Measurements from ENCODE around the gene LMO1. TPM values are rescaled to one million over a fixed set of nuclear protein-coding genes. Genes with fewer than 3 reads are reported as not detected.

LMO1 gene
- total RNA-seq, 8 experiments from 2014 or later: 1.1 to 11.7 (median 7.2) TPM; not detected in 2

- Histone ChIP-seq H3K4me1 (replicated peaks in 1 of 2) (peaks cover 22 to 29% of the 10 kb centered on the region in 2 donors), H3K4me3 (no peak overlapping the region), H3K27ac (peak overlapping the region; percentile 20 to 64)
- in situ Hi-C loops (cut with MboI; ENCODE audit: low pct_unique_long_range_greater_than_20kb in 2 of 9, low sequenced_read_pairs in 9 of 9, unreplicated experiment in 9 of 9): loop anchor here in 5 of 9 experiments (25.0 kb wide), 1 partner anchor 320 kb away; no protein-coding TSS in a partner anchor
- WGBS, 10 experiments: 0 to 45% (median 39%) methylated on average over 1 to 8 of the region's 19 CpGs; no CpG with 5 or more reads in 5 of the 10 experiments
- ATAC-seq (replicated peaks in 6 of 8): peak in 5 of 8 experiments; percentile 44 to 54 (median 51)
These were observed 21.0 kb downstream of the LMO1 start for GRCh38 chr11:8242499-8243280.

- ATAC-seq (replicated peaks in 6 of 8): peak in 5 of 8 experiments; percentile 13 to 69 (median 61)
- Histone ChIP-seq H3K27ac (peak overlapping the region; percentile 20 to 64), H3K4me1 (replicated peaks in 1 of 2) (peaks cover 22 to 29% of the 10 kb centered on the region in 2 donors)
These were observed 21.6 kb downstream of the LMO1 start for GRCh38 chr11:8242118-8242475.

GRCh38 chr11:8241373-8242117 is 22.1 kb downstream of the LMO1 start:
- Histone ChIP-seq H3K4me1 (replicated peaks in 1 of 2) (peaks cover 22 to 29% of the 10 kb centered on the region in 2 donors), H3K4me3 (no peak overlapping the region), H3K27ac (peak overlapping the region in 1 of 2 donors; percentile 64)
- in situ Hi-C loops (cut with MboI; ENCODE audit: low pct_unique_long_range_greater_than_20kb in 2 of 9, low sequenced_read_pairs in 9 of 9, unreplicated experiment in 9 of 9): loop anchor here in 5 of 9 experiments (25.0 kb wide), 1 partner anchor 321 kb away; no protein-coding TSS in a partner anchor
- ATAC-seq (replicated peaks in 6 of 8): peak in 5 of 8 experiments; percentile 64 to 84 (median 83)

More at GRCh38 chr11:8242118-8242475, 21.6 kb downstream of the LMO1 start:
- in situ Hi-C loops (cut with MboI; ENCODE audit: low pct_unique_long_range_greater_than_20kb in 2 of 9, low sequenced_read_pairs in 9 of 9, unreplicated experiment in 9 of 9): loop anchor here in 5 of 9 experiments (25.0 kb wide), 1 partner anchor 320 kb away; no protein-coding TSS in a partner anchor
- no peak overlapping the region for H3K4me3 ChIP-seq
- 0 to 67% (median 20%) methylated on average over 1 to 2 of the region's 3 CpGs; no CpG with 5 or more reads in 7 of the 10 experiments for WGBS, 10 experiments

- peak in 3 of 8 experiments; percentile 9 to 79 (median 59) for ATAC-seq (replicated peaks in 6 of 8)
- 18 to 100% (median 65%) methylated on average over 1 to 3 of the region's 6 CpGs; no CpG with 5 or more reads in 4 of the 10 experiments for WGBS, 10 experiments
- in situ Hi-C loops (cut with MboI; ENCODE audit: low pct_unique_long_range_greater_than_20kb in 2 of 9, low sequenced_read_pairs in 9 of 9, unreplicated experiment in 9 of 9): loop anchor here in 5 of 9 experiments (25.0 kb wide), 1 partner anchor 323 kb away; no protein-coding TSS in a partner anchor
- H3K27ac ChIP-seq: no peak overlapping the region
- H3K4me3 ChIP-seq: no peak overlapping the region
- H3K4me1 ChIP-seq (replicated peaks in 1 of 2): peaks cover 22 to 37% of the 10 kb centered on the region in 2 donors
These were observed 24.0 kb downstream of the LMO1 start for GRCh38 chr11:8239536-8240228.

- Histone ChIP-seq H3K4me3 (no peak overlapping the region), H3K4me1 (replicated peaks in 1 of 2) (peaks cover 22 to 37% of the 10 kb centered on the region in 2 donors), H3K27ac (no peak overlapping the region)
- peak in 3 of 8 experiments; percentile 62 to 82 (median 69) for ATAC-seq (replicated peaks in 6 of 8)
- in situ Hi-C loops (cut with MboI; ENCODE audit: low pct_unique_long_range_greater_than_20kb in 2 of 9, low sequenced_read_pairs in 9 of 9, unreplicated experiment in 9 of 9): loop anchor here in 5 of 9 experiments (25.0 kb wide), 1 partner anchor 323 kb away; no protein-coding TSS in a partner anchor
- WGBS, 10 experiments: 8 to 100% (median 83%) methylated on average over 1 to 2 of the region's 4 CpGs; no CpG with 5 or more reads in 5 of the 10 experiments
These were observed 24.6 kb downstream of the LMO1 start for GRCh38 chr11:8239040-8239439.

GRCh38 chr11:8237453-8237852 is 26.2 kb downstream of the LMO1 start:
- in situ Hi-C loops (cut with MboI; ENCODE audit: low pct_unique_long_range_greater_than_20kb in 2 of 9, low sequenced_read_pairs in 9 of 9, unreplicated experiment in 9 of 9): loop anchor here in 5 of 9 experiments (25.0 kb wide), 1 partner anchor 325 kb away; no protein-coding TSS in a partner anchor

GRCh38 chr11:8235925-8236324 is 27.8 kb downstream of the LMO1 start:
- 29 to 100% (median 89%) methylated on average over 1 to 3 of the region's 4 CpGs; no CpG with 5 or more reads in 3 of the 10 experiments for whole genome bisulfite sequencing, 10 experiments
- Histone ChIP-seq H3K4me3 (no peak overlapping the region), H3K4me1 (replicated peaks in 1 of 2) (peaks cover 0 to 34% of the 10 kb centered on the region in 2 donors), H3K27ac (no peak overlapping the region)
- ATAC-seq (replicated peaks in 6 of 8): no peak
- in situ Hi-C loops (cut with MboI; ENCODE audit: low pct_unique_long_range_greater_than_20kb in 2 of 9, low sequenced_read_pairs in 9 of 9, unreplicated experiment in 9 of 9): loop anchor here in 5 of 9 experiments (25.0 kb wide), 1 partner anchor 326 kb away; no protein-coding TSS in a partner anchor

More at GRCh38 chr11:8237453-8237852, 26.2 kb downstream of the LMO1 start:
- peaks cover 7 to 31% of the 10 kb centered on the region in 2 donors for H3K4me1 ChIP-seq (replicated peaks in 1 of 2)
- H3K4me3 ChIP-seq: no peak overlapping the region
- 43 to 100% (median 88%) methylated on average over 1 to 10 of the region's 10 CpGs; no CpG with 5 or more reads in 3 of the 10 experiments for WGBS, 10 experiments
- no peak overlapping the region for H3K27ac ChIP-seq
- ATAC-seq (replicated peaks in 6 of 8): no peak

- Histone ChIP-seq H3K27ac (no peak overlapping the region), H3K4me3 (no peak overlapping the region), H3K4me1 (replicated peaks in 1 of 2) (peaks cover 0 to 34% of the 10 kb centered on the region in 2 donors)
- WGBS, 10 experiments: 55 to 100% (median 86%) methylated on average over 1 to 3 of the region's 3 CpGs; no CpG with 5 or more reads in 1 of the 10 experiments
- no peak for ATAC-seq (replicated peaks in 6 of 8)
- in situ Hi-C loops (cut with MboI; ENCODE audit: low pct_unique_long_range_greater_than_20kb in 2 of 9, low sequenced_read_pairs in 9 of 9, unreplicated experiment in 9 of 9): loop anchor here in 5 of 9 experiments (25.0 kb wide), 1 partner anchor 327 kb away; no protein-coding TSS in a partner anchor
These were observed 28.8 kb downstream of the LMO1 start for GRCh38 chr11:8234910-8235309.

- 62 to 80% methylated on average over 4 to 5 of the region's 5 CpGs; no CpG with 5 or more reads in 8 of the 10 experiments for WGBS, 10 experiments
- Histone ChIP-seq H3K4me1 (replicated peaks in 1 of 2) (peaks cover 0 to 34% of the 10 kb centered on the region in 2 donors), H3K4me3 (no peak overlapping the region), H3K27ac (peak overlapping the region in 1 of 2 donors; percentile 34)
- peak in 6 of 8 experiments; percentile 21 to 52 (median 27) for ATAC-seq (replicated peaks in 6 of 8)
- in situ Hi-C loops (cut with MboI; ENCODE audit: low pct_unique_long_range_greater_than_20kb in 2 of 9, low sequenced_read_pairs in 9 of 9, unreplicated experiment in 9 of 9): loop anchor here in 5 of 9 experiments (25.0 kb wide), 1 partner anchor 328 kb away; no protein-coding TSS in a partner anchor
These were observed 29.3 kb downstream of the LMO1 start for GRCh38 chr11:8234425-8234821.

GRCh38 chr11:8233691-8234424 is 29.8 kb downstream of the LMO1 start:
- peak; percentile 72 to 91 (median 85) for ATAC-seq (replicated peaks in 6 of 8)
- in situ Hi-C loops (cut with MboI; ENCODE audit: low pct_unique_long_range_greater_than_20kb in 2 of 9, low sequenced_read_pairs in 9 of 9, unreplicated experiment in 9 of 9): loop anchor here in 5 of 9 experiments (25.0 kb wide), 1 partner anchor 328 kb away; no protein-coding TSS in a partner anchor
- Histone ChIP-seq H3K4me3 (no peak overlapping the region), H3K4me1 (replicated peaks in 1 of 2) (peaks cover 0 to 37% of the 10 kb centered on the region in 2 donors), H3K27ac (peak overlapping the region in 1 of 2 donors; percentile 34)
- 44 to 100% (median 88%) methylated on average over 1 to 7 of the region's 11 CpGs; no CpG with 5 or more reads in 4 of the 10 experiments for WGBS, 10 experiments

- ATAC-seq (replicated peaks in 6 of 8): no peak
- peaks cover 0 to 37% of the 10 kb centered on the region in 2 donors for H3K4me1 ChIP-seq (replicated peaks in 1 of 2)
- in situ Hi-C loops (cut with MboI; ENCODE audit: low pct_unique_long_range_greater_than_20kb in 2 of 9, low sequenced_read_pairs in 9 of 9, unreplicated experiment in 9 of 9): loop anchor here in 5 of 9 experiments (25.0 kb wide), 1 partner anchor 329 kb away; no protein-coding TSS in a partner anchor
- H3K4me3 ChIP-seq: no peak overlapping the region
- 20 to 90% (median 80%) methylated on average over 1 to 7 of the region's 9 CpGs; no CpG with 5 or more reads in 7 of the 10 experiments for WGBS, 10 experiments
- H3K27ac ChIP-seq: no peak overlapping the region
These were observed 30.6 kb downstream of the LMO1 start for GRCh38 chr11:8232849-8233606.

Measured in motor neuron (in vitro differentiated cells).